GM19467 (cell line): ENCODE measurements around the gene PIK3R1.
"Not testable (repeated sequence)": the region's sequence is repeated elsewhere in the genome, so short reads cannot be mapped to it uniquely, and the experiment has no call there.

Experiments used
- ATAC-seq: cut with Tn5 transposase; IDR thresholded peaks from one replicate; pipeline ENCODE4 v1.9.1; 2021; ENCODE audit warnings: mild to moderate bottlenecking, moderate library complexity; ENCODE audit not compliant: unreplicated experiment

The PIK3R1 gene

DNA sequence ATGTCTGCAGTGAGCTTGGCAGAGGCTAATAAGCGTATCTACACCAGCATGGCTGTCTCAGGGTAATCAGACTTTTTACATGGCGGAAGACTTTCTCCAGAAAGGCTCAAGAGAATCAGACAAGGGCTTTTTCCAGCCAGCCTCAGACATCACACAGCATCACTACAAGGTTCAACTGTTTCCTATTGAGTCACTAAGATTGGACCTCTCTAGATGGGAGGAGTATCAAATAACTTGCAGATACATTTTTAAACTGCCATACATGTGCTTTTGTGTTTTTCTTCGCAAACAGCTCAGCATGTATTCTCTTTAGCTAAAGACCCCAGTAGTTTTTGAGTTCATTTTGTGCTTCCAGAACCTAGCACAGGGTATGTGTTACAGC lies 22.9 kb upstream of the PIK3R1 start:
- ATAC-seq = no peak

DNA sequence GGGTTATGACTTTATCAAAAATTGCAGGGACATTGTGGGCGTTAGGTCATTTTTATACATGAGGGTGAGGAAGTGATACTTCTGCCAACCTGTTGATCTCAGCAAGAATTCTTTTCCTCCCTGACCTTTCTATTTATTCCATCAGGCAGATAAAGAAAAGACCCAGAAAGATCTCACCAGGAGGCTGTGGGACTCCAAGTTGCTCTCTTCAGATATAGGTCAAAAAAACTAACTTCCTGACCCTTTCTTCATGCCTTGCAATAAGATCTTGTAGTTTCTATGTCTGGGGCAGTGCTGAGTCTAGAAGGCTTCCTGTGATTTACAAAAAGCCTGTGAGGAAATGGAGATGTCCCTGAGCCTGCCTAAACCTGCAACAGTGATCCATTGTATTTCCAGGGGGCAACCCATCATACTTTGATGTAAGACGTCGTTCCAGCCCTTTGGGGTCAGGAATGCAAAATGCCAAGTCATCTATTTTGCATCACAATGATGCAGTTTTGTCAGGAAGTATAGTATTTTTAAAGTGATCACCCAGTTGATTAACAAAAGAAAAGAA lies 22.0 kb upstream of the PIK3R1 start:
- no peak for ATAC-seq

DNA sequence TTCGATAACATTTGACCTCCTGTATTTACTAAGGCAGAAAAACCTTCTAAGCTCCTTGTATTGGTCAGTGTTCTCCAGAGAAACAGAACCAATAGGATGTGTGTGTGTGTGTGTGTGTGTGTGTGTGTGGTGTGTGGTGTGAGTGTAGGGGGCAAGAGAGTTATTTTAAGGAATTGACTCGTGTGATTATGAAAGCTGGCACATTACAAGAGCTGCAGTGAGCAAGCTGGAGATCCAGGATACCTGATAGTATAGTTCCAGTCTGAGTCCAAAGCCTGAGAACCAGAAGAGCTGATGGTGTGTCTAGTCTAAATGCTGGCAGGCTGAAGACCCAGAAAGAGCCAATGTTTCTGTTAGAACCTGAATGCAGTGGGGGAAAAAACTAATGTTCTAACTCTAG lies 21.2 kb upstream of the PIK3R1 start:
- ATAC-seq = no peak

DNA sequence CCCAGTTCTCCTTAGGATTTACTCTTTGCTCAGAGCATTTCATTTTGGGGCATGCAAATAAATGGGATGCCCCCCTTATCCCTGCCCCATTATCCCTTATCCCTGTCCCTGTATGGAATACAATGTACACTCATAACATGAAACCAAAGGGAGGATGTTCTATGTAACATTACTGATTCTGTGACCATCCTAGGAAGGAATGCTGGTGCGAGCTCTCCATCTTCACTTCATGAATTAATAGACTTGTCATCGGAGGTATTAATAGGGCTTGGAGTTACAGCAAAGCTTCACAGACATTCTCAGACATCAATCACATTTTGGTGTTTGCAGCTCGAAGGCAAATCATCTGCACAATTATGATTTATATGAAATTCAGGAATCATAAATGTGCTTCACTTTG lies 20.4 kb upstream of the PIK3R1 start:
- no peak for ATAC-seq

DNA sequence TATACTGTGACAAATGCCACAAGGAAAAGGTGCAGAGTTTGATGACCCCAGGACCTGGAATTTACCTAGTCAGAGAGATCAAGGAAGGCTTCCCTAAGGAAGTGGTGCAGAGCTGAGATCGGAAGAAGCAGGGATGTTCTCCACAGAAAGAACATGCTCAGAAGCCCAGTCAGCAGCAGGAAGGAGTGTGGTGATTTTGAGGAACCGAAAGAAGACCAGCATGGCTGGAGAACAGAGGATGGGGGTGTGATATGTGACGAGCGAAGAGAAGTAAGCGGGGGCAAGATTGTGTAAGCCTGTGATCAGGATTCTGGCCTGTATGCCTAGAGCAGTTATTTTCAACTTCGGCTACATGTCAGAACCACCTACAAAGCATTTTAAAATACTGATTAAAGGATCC lies 18.7 kb upstream of the PIK3R1 start:
- ATAC-seq = peak; percentile 97

DNA sequence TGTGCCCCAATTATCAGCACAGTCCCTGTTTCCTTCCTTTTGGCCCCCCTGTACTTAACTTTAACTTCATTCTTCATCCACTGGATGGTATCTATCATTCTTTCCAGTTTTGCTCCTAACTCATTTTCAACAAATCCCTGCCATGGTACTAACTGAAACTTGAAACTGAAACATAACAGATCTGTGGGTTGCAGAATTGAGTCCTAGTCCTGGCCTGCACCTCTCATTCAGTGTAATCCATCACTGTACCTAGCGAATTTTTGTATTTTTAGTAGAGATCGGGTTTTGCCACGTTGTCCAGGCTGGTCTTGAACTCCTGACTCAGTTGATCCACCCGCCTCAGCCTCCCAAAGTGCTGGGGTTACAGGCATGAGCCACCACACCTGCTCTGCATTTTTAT lies 15.3 kb upstream of the PIK3R1 start:
- no peak for ATAC-seq

DNA sequence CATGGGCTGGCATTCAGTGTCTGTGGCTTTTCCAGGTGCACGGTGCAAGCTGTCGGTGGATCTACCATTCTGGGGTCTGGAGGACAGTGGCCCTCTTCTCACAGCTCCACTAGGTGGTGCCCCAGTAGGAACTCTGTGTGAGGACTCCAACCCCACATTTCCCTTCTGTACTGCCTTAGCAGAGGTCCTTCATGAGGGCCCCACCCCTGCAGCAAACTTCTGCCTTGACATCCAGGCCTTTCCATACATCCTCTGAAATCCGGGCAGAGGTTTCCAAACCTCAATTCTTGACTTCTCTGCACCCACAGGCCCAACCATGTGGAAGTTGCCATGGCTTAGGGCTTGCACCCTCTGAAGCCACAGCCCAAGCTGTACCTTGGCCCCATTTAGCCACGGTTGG lies 4.9 kb upstream of the PIK3R1 start:
- ATAC-seq = not testable (repeated sequence)

DNA sequence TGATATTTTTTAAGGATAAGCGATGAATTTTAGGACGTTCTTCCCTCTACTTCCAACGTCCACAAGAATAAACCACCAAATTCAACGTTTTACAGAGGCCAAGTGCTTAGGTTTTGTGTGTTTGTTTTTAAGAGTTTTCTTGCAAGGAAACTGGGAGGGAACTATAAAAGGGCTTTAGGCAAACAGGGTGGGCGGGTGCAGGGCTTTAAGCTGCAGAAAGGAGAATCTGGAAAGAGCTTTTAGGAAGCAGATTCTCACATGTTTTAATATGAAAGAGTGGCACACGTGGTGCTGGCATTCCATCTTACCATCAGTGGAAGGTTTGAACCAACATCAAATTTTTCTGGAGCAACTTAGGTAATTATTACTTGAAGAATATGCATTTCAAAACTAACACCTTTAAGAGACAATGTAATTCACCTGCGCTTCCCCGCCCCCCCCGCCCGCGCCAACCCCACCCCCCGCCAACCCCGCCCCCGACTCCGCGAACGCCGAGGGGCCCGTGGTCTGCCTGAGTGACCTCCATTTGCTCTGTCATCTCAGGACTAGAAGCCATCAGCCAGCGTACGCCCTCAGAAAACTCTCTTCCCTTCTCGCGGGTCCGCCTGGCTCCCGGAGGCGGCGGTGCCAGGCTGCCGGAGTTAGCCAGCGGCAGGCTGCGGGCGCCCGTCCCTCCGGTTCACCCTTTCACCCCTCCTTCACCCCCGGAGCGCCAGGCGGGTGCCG lies 911 bp upstream of the PIK3R1 start:
- peak; percentile 3 for ATAC-seq

DNA sequence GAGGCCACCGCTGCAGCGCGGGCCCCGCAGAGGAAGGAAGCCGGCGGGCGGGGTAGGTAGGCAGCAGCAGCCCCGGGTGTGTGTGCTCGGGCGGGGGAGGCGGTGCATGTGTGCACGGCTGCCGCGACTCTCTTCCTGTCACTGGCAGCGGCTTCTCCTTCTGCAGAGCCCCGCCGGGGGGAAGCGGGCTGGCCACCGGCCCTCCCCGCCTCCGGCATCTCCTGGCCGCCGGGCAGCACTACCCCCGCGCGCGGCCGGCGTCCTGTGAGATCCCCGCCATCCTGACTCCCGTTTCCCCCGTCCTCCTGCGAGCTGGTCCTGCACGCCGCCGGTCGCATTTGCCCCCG lies 315 bp downstream of the PIK3R1 start:
- ATAC-seq = peak; percentile 41

DNA sequence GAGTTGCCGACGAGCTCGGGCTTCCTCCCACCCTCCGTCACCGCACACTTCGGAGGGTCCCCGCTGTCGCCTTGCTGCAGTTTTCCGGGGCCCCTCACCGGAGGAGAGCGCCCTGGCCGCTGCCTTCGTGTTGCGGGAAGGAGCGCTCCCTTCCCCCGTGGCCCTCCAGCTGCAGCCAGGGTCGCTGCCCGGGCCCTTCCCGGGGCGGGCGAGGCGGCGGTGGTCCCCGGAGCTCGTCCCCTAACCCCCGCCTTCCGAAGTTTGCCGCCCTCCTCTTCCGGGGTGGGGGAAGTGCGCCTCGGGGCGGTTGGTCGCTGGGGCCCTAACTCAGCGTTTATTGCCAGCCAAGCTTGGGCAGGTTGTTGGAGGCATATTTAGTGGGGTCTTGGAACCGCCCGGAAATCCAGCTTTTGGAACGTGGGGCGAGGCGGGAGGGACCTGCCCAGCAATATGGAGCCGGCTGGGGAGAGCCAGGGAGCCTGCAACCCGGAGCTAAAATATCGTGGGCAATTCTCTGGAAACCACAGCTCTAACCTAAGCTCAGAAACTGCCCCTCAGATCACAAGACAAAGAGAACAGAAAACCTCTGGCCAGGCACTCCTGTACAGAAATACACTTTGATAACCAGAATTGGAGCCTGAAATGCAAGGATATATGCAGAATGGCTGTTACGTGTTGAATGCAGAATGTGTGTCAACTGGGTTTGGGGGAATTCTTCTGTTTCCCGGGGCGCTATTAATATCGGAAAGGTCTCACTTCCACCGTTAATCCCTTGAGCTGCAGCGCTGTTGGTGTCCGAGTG lies 890 bp downstream of the PIK3R1 start:
- peak; percentile 29 for ATAC-seq

DNA sequence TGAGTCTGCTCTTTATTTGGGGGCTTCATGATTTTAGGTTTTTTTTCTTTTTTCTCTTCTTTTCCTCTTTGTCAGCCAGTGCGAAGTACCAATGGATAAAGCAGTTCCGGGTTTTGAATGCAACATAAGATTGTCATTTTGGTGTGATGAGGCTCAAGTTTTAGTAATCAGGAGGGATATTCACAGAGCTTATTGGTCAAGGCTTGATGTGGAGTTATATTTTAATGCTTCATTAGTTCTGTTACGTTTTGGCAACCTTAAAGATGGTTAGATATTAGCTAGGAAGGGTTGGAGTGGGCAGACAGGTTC lies 1.4 kb downstream of the PIK3R1 start:
- no peak for ATAC-seq

DNA sequence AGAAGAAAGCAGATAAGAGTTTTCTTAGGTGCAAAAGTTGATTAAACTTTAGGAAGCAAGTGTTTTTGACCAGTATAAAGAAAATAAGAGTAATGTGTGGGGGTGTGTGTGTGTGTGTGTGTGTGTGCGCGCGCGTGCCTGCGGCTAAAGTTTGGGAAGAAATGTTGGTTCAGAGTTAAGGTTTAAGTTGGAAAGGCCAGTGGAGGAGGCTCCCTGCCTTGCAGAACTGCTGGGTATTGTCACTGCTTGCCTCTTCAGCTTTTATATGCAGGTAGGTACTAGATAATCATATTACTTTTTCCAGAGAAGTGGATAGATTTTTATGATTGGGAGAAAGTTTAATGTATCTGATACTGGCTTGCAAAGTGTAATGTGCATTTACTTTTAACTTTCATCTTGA lies 2.0 kb downstream of the PIK3R1 start:
- no peak for ATAC-seq

DNA sequence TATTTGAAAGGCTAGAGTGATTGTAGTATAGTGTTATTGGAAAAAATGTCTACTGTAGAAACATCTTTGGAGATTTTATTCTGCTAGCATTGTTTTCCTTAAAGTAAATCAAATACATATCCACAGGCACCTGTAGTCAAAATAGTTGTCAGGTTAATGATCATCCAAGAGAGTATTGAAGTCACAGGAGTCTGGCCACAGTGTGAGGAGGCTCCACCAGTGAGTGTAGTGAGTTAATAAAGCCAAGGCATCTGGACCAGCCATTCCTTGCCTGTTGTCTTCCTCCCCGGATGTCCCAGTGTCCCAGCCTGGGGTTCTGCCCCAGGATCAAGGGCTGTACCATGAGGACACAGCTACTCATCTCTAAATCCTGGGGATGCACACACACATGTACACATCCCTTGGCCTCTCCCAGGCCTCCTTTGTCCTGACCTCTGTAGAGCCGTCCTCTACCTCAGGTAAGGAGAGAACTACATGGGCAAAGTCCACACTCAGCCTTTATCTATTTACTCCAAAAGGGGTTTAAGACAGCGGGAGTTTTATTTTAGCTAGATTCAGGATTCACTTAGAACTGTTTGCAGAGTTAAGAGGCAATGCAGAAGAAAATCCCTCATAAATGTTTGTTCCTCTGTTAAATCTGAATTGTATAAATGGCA lies 3.7 kb downstream of the PIK3R1 start:
- no peak for ATAC-seq

DNA sequence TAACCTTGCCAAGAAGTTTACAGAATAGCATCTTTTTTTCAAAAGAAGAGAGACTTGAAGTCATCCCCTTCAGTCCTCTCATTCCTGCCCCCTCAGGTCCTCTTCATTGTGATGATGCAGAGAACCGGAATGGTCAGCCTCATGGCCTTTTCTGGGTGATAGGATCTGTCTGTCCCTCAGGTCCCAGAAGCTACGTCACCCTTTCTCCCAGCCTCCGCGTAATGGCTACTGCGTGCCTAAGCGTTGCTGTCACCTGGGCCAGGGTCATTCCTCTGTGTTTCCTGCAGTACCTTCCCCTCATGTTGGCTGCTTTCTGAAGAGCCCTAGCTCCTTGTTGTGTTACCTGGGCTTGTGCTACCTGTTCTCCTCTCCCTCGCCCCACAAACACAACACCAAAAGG lies 4.7 kb downstream of the PIK3R1 start:
- ATAC-seq = no peak

DNA sequence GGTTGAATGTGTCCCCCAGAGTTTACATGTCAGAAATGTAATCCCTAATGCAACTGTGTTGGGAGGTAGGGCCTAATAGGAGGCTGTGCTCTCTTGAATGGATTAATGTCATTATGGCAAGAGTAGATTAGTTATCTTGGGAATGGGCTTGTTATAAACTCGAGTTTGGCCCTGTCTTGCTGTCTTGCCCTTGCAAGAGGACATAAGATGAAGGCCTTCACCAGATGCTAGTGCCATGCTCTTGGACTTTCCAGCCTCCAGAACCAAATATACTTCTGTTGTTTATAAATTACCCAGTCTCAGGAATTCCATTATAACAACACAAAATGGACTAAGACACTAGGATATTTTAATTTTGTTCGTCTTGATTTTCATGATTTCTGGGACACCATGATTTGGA lies 5.4 kb downstream of the PIK3R1 start:
- ATAC-seq = no peak

DNA sequence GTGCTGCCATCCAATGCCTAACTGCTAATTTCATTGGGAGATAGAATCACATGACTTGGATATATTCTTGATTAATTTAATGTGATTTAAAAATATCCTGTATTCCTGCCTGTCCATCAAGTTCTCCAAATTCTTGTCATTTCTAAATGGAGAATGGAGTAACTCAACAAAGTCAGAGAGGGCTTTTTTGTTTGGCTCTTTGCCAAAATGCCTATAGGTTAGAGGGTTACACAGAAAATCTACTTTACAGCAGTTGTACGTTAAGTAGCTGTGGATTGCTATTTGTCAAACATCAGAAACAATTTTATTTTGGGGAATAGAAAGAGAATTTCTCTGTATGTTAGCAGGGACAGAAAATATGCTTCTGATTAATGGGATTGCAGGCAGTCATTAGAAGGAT lies 5.9 kb downstream of the PIK3R1 start:
- ATAC-seq = no peak

DNA sequence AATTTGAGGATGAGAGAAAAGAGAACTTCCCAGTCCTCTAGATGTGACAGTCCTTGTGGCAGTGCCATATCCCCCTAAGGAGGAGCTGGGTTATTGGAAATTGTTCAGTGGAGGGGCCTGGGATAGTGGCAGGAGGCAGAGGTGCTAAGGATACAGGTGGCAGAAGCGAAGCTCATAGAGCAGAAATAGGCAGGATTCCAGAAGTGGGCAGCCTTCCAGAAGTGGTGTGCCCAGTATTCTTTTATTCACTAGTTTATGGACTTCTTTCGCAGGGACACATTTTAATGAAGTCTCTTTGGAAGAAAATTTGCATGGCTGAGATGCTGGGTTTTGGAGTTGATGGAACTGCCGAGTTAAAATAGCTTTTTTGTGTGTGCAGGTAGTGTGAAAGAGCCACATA lies 6.8 kb downstream of the PIK3R1 start:
- ATAC-seq = no peak

DNA sequence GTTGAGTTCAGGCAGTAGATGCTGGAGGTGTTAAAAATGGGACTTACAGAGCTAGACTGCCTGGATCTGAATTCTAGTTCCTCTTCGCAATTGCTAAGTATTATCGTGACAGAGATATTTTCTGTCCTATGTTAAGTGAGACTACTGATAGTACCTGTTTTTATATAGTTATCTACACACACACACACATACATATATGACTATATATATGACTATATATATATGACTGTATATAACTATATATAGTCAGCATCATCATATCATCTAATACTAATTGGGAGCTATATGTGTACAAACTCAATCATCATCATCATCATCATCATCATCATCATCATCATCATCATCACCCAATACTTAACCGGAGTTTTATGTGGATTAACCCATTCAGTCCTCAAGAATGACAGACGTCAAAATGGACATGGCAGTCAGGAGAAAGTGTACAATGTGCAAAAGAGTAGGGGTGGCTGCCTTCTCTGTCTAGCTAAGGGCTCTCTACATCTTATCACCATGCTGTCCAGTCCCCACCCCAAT lies 7.3 kb downstream of the PIK3R1 start:
- ATAC-seq = no peak

DNA sequence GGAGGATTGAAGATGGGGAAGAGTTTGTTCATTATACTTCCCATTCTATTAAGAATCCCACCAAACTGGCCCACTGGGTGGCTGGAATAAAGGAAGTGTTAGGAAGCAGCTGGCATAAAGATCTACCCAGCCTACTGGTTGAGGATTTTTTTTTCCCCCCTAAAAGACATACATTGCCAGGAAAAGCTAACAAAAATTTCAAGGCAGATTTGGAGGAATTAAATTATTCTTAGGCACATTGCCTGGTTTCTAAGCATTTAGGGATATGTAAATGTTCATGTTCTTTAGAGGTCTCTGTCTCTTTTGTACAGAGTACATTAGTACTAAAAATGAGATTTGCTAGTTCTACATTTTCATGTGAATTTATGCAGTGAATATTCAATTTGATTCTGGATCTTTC lies 8.3 kb downstream of the PIK3R1 start:
- ATAC-seq = no peak

DNA sequence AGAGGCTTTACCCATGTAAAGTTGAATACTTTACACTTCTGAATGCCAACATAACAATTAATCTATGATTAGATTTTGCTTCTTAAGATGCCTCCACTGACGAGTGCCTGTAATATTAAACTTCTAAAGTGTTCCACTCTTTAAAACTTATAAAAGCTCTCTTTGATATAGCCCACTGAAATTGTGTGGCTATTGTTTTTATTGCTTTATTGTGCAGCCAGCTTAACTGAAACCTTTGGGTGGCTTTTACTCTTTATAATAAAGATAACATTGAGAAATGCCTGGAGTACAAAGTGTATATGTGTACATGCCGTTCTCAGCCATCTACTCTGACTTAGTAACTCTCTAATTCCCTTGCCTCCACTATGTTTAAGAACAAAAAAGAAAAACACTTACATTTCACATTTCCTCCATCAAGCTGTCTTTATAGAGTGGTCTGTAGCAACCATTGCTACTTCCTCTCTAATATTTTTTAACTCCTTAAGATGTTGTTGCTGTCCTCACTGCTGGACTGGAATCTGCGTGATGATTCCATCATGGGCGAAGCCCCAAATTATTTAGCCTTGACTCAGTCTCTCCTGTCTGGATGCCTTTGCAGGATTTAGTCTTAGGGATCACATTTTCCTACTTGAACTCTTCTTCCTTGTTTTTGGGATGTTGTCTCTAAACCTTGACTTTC lies 9.1 kb downstream of the PIK3R1 start:
- no peak for ATAC-seq

DNA sequence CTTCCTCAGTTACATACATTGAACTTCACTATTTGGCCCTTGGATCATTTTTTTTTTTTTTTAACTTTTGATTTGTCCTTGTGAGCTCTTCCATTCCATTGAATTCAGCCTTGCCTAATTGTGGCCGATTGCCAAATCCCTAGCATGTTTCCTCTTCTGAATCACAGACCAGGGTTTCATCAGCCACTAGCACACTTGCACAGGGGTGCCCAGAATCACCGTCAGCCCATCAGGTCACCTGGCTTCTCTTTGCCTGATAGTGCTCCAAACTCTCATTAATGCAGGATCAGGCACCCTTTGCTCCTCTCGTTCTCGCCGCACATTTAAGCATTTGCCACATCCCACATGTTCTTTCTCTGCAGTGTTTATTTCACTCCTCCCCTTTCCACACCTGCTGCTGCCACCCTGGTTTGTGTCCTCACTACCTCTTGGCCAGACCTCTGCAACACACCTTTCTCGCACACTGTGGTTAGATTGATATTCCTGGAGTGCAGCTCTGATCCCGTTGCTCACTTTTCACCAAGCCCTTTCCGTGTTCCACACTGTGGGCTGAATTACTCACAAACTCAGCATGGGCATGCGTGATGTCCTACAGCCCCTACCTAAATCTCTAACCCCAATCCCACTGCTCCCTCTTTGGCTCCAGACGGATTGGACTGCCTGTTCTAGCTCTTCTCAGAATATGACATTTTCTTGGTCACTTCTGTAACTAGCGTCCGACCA lies 9.8 kb downstream of the PIK3R1 start:
- ATAC-seq = no peak
